Osteocyte (in vitro differentiated cells): ENCODE results near the gene CGB5. TPM values are rescaled to one million over a fixed set of nuclear protein-coding genes. Genes with fewer than 3 reads are reported as not detected.
A peak's percentile ranks its signal among the peaks of the same experiment; 100 is the strongest.
"Not testable (repeated sequence)": the region's sequence is repeated elsewhere in the genome, so short reads cannot be mapped to it uniquely, and the experiment has no call there.

Experiments used
- DNase-seq: peaks from one replicate; pipeline ENCODE4 v3.0.0; 2021; ENCODE audit warnings: mixed read lengths; ENCODE audit not compliant: unreplicated experiment; ENCODE audit errors: extremely low spot score
- H3K27ac Mint-ChIP-seq: one replicate; pipeline ENCODE4 v1.8.0; 2021; ENCODE audit warnings: mild to moderate bottlenecking, mixed read lengths; ENCODE audit not compliant: unreplicated experiment
- H3K27me3 Mint-ChIP-seq: one replicate; pipeline ENCODE4 v1.8.0; 2021; ENCODE audit warnings: mixed read lengths; ENCODE audit not compliant: unreplicated experiment
- H3K36me3 Mint-ChIP-seq: one replicate; pipeline ENCODE4 v1.8.0; 2021; ENCODE audit warnings: mixed read lengths; ENCODE audit not compliant: unreplicated experiment
- H3K4me1 Mint-ChIP-seq: one replicate; pipeline ENCODE4 v1.8.0; 2021; ENCODE audit warnings: mixed read lengths; ENCODE audit not compliant: unreplicated experiment
- H3K4me3 Mint-ChIP-seq: one replicate; pipeline ENCODE4 v1.8.0; 2021; ENCODE audit warnings: mild to moderate bottlenecking, moderate library complexity, mixed read lengths; ENCODE audit not compliant: unreplicated experiment
- H3K9me3 Mint-ChIP-seq: one replicate; pipeline ENCODE4 v1.8.0; 2021; ENCODE audit warnings: mixed read lengths; ENCODE audit not compliant: unreplicated experiment
- long read RNA-seq: library from polyadenylated mRNA; unstranded; transcript quantifications from one replicate; pipeline ENCODE4 v2.0.0, GENCODE V29; 2021
- total RNA-seq: library from RNA; stranded (reverse); gene quantifications from 2 replicates; pipeline ENCODE4 v1.2.1, GENCODE V29; 2021
- TF ChIP-seq, protein P1 (sequence below): fragments of 200-600 bp; sonication (generic); IDR thresholded peaks from 2 replicates; pipeline ENCODE4 v1.5.0; 2021; ENCODE audit warnings: antibody characterized with exemption, mild to moderate bottlenecking, moderate library complexity

The CGB5 gene
- total RNA-seq = not detected in 2 replicates
- long read RNA-seq = 0 reads

DNA sequence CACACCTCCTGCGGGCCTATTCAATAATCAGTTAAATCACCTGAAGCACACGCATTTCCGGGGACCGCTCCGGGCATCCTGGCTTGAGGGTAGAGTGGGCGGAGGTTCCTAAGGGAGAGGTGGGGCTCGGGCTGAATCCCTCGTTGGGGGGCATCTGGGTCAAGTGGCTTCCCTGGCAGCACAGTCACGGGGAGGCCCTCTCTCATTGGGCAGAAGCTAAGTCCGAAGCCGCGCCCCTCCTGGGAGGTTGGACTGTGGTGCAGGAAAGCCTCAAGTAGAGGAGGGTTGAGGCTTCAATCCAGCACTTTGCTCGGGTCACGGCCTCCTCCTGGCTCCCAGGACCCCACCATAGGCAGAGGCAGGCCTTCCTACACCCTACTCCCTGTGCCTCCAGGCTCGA is at the start of gene CGB5:
TSS of gene CGB5 (plus strand) at position 301 of the 400 bp plus-strand sequence. CDS start 362 bp downstream, outside the sequence.
- H3K4me3 Mint-ChIP-seq = not testable (repeated sequence)

DNA sequence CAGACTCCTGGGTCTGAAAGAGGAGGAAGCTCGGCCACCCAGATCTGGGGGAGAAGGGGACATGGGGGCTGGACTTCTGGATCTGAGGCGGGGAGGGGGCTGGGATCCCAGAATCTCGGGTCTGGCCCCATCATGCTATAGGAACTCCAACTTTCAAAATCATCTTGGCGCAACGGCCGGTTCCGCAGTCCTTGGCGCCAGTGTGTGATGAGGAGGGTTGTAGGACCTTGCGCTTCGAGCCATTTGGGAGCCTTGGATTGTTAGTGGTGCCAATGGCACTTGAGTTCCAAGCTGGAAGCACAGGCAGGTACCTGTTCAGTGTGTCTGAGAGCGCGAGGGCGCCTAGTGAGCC is 49.6 kb upstream of the CGB5 start:
- no peaks in the 10 kb centered on the region for H3K9me3 Mint-ChIP-seq
- no peaks in the 10 kb centered on the region for H3K27me3 Mint-ChIP-seq
- DNase-seq = no peak
- peaks cover 25% of the 10 kb centered on the region for H3K4me1 Mint-ChIP-seq
- peak overlapping the region; percentile 94 for H3K4me3 Mint-ChIP-seq
- H3K27ac Mint-ChIP-seq = peak overlapping the region; percentile 98
- H3K36me3 Mint-ChIP-seq = peaks cover 7% of the 10 kb centered on the region
- TF ChIP-seq, protein P1, sequence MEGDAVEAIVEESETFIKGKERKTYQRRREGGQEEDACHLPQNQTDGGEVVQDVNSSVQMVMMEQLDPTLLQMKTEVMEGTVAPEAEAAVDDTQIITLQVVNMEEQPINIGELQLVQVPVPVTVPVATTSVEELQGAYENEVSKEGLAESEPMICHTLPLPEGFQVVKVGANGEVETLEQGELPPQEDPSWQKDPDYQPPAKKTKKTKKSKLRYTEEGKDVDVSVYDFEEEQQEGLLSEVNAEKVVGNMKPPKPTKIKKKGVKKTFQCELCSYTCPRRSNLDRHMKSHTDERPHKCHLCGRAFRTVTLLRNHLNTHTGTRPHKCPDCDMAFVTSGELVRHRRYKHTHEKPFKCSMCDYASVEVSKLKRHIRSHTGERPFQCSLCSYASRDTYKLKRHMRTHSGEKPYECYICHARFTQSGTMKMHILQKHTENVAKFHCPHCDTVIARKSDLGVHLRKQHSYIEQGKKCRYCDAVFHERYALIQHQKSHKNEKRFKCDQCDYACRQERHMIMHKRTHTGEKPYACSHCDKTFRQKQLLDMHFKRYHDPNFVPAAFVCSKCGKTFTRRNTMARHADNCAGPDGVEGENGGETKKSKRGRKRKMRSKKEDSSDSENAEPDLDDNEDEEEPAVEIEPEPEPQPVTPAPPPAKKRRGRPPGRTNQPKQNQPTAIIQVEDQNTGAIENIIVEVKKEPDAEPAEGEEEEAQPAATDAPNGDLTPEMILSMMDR = no peak

More for the DNA sequence above, at the start of gene CGB5:
- H3K27ac Mint-ChIP-seq, DNase-seq, H3K36me3 Mint-ChIP-seq, H3K27me3 Mint-ChIP-seq, H3K9me3 Mint-ChIP-seq, H3K4me1 Mint-ChIP-seq: not testable (repeated sequence)

DNA sequence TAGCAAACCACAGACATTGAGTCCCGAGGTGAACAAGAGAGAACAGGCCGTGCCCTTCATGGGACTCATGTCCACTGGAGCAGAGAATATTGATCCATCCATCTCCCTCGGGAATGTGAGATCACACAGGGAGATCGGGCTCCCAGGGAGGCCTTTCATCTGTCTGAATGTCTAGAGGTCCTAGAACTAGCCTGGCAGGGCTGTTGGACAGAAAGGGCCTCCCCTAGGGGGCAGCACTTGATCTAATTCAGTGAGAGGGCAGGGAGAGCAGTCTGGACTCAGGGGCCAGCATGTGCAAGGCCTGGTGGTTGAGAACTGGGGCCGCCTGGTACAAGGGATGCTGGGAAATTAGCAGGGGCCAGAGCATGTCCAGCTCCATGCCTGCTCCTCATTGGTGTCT is 45.7 kb upstream of the CGB5 start:
- Mint-ChIP-seq H3K4me3 (no peak overlapping the region), H3K36me3 (peaks cover 4% of the 10 kb centered on the region), H3K27ac (no peak overlapping the region), H3K4me1 (peaks cover 17% of the 10 kb centered on the region), H3K27me3 (no peaks in the 10 kb centered on the region), H3K9me3 (no peaks in the 10 kb centered on the region)
- no peak for DNase-seq
- TF ChIP-seq, protein P1 = peak; percentile 49

DNA sequence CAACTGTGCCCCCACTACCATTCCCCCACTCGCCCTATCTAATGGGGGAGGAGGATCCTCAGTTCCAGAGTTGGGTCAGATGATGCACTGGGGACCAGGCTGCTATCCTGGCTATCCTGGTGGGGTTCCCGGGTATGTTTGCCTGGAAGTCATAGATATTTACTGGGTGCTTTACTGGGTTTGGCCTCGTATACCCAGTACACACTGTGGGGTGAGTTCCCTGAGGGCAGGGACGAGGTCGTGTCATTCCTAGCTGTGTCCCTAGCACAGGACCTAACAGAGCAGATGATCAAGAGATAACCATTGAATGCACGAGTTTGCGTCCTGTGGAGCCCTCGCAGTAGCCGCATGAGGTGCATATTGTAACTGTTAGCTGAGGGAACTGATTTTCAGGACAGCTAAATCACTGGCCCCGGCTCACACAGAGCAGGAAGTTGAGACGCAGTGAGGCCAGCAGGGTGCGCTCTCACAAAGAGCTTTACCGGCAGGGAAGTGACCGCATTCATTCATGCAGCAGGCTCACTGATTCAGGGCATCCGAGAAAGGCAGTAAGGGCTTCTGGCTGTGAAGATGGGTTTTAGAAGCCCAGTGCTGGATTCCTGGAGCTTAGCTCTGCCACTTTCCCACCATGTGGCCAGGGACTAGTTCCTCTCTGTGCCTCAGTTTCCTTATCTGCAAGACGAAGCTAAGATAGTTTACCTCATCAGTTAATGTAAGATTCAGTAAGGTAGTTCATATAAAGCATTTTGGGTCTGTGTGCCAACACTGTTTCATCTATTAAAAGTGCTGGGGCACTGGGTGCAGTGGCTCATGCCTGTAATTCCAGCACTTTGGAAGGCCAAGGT is 43.9 kb upstream of the CGB5 start:
- no peak for DNase-seq
- Mint-ChIP-seq H3K36me3 (peaks cover 5% of the 10 kb centered on the region), H3K27me3 (no peaks in the 10 kb centered on the region), H3K4me3 (no peak overlapping the region), H3K27ac (peak overlapping the region; percentile 9), H3K9me3 (no peaks in the 10 kb centered on the region), H3K4me1 (peaks cover 8% of the 10 kb centered on the region)
- TF ChIP-seq, protein P1 = peak; percentile 73

DNA sequence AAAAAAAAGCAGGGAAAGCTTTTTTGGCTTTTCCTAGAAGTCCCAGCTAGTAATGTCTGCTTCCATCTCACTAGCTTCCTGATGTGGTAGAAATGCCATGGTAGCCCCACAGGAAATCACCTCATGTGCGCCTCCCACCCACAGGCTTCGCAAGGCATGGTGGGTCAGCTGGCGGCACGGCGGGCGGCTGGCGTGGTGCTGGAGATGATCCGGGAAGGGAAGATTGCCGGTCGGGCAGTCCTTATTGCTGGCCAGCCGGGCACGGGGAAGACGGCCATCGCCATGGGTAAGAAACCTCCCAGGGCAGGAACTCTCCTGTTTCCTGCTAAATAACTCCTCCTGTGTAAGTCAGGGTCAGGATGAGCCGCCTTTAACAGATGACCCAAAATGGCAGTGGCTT is 39.5 kb upstream of the CGB5 start:
- H3K4me3 Mint-ChIP-seq = no peak overlapping the region
- H3K27me3 Mint-ChIP-seq = no peaks in the 10 kb centered on the region
- TF ChIP-seq, protein P1 = no peak
- no peaks in the 10 kb centered on the region for H3K9me3 Mint-ChIP-seq
- H3K36me3 Mint-ChIP-seq = peaks cover 5% of the 10 kb centered on the region
- no peak overlapping the region for H3K27ac Mint-ChIP-seq
- no peak for DNase-seq
- peaks cover 2% of the 10 kb centered on the region for H3K4me1 Mint-ChIP-seq
